DND-41 (cell line): ENCODE results near the gene OGDH.

Experiments
- ATAC-seq: fragments of 200-7000 bp; cut with Tn5 transposase; 3 replicates; pipeline ENCODE4 v1.9.1; 2021; ENCODE audit warnings: low read depth; ENCODE audit not compliant: insufficient read depth
- DNase-seq: peaks from one replicate; pipeline ENCODE4 v3.0.0-alpha.2; 2020
- H2AFZ ChIP-seq: 2 replicates; pipeline ENCODE4 v1.6.0; 2012; ENCODE audit warnings: low read depth, low read length
- H3K27ac ChIP-seq: 2 replicates; pipeline ENCODE4 v1.5.1; 2012; ENCODE audit warnings: low read length, inconsistent platforms
- H3K27me3 ChIP-seq: fragments of 200-600 bp; sonication (generic); 2 replicates; pipeline ENCODE4 v1.6.0; 2012; ENCODE audit warnings: low read length, mild to moderate bottlenecking, inconsistent platforms; ENCODE audit not compliant: insufficient read depth, poor library complexity
- H3K36me3 ChIP-seq: 2 replicates; pipeline ENCODE4 v1.5.1; 2012; ENCODE audit warnings: low read length, inconsistent platforms; ENCODE audit not compliant: insufficient read depth
- H3K4me1 ChIP-seq: 2 replicates; pipeline ENCODE4 v1.5.1; 2012; ENCODE audit warnings: mild to moderate bottlenecking, low read length; ENCODE audit not compliant: insufficient read depth
- H3K4me2 ChIP-seq: 2 replicates; pipeline ENCODE4 v1.6.0; 2012; ENCODE audit warnings: mild to moderate bottlenecking, moderate library complexity, low read length, inconsistent platforms; ENCODE audit not compliant: insufficient read depth
- H3K4me3 ChIP-seq, 2 experiments: fragments of 200-600 bp in 1 of 2; shearing (Covaris generic) in 1 of 2; 2 replicates each; pipeline ENCODE4 v1.5.1; 2012 to 2016; ENCODE audit warnings: inconsistent platforms in 2 of 2, low read length in 2 of 2, mild to moderate bottlenecking in 2 of 2, low read depth in 1 of 2, moderate library complexity in 1 of 2
- H3K79me2 ChIP-seq: 2 replicates; pipeline ENCODE4 v1.6.0; 2012; ENCODE audit warnings: low read length, inconsistent platforms; ENCODE audit not compliant: insufficient read depth
- H3K9ac ChIP-seq: 2 replicates; pipeline ENCODE4 v1.6.0; 2012; ENCODE audit warnings: low read depth, mild to moderate bottlenecking, inconsistent platforms, low read length, moderate library complexity
- H3K9me3 ChIP-seq: 2 replicates; pipeline ENCODE4 v1.5.1; 2012; ENCODE audit warnings: low read length, moderate library complexity, mild to moderate bottlenecking, inconsistent platforms; ENCODE audit not compliant: insufficient read depth, severe bottlenecking
- H4K20me1 ChIP-seq: 2 replicates; pipeline ENCODE4 v1.6.0; 2012; ENCODE audit warnings: low read length; ENCODE audit not compliant: insufficient read depth
- EZH2 ChIP-seq: IDR thresholded peaks from 3 replicates; pipeline ENCODE4 v1.6.1; 2012; ENCODE audit warnings: borderline replicate concordance, low read depth, mild to moderate bottlenecking, moderate library complexity, low read length, inconsistent platforms; ENCODE audit not compliant: severe bottlenecking
- TF ChIP-seq, protein P1 (sequence below): IDR thresholded peaks from 2 replicates; pipeline ENCODE4 v1.5.1; 2012; ENCODE audit warnings: borderline replicate concordance, low read length, moderate library complexity, mild to moderate bottlenecking; ENCODE audit not compliant: poor library complexity, severe bottlenecking; ENCODE audit errors: extremely low read depth

The OGDH gene

DNA sequence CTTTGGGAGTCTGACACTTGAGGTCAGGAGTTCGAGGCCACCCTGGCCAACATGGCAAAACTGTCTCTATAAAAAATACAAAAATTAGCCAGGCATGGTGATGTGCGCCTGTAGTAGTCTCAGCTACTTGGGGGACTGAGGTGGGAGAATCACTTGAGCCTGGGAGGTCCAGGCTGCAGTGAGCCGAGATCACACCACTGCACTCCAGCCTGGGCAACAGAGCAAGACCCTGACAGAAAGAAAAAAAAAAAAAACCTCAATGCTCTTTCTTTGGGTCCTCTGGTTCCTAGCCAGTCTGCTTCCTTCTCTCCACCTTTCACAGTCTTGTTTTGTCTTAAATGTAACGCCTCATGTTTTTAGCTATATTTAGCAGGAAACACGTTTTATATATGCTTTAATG lies 9.4 kb downstream of the OGDH start:
- H3K4me2 ChIP-seq: no peak overlapping the region
- no peak for TF ChIP-seq EZH2
- TF ChIP-seq, protein P1, sequence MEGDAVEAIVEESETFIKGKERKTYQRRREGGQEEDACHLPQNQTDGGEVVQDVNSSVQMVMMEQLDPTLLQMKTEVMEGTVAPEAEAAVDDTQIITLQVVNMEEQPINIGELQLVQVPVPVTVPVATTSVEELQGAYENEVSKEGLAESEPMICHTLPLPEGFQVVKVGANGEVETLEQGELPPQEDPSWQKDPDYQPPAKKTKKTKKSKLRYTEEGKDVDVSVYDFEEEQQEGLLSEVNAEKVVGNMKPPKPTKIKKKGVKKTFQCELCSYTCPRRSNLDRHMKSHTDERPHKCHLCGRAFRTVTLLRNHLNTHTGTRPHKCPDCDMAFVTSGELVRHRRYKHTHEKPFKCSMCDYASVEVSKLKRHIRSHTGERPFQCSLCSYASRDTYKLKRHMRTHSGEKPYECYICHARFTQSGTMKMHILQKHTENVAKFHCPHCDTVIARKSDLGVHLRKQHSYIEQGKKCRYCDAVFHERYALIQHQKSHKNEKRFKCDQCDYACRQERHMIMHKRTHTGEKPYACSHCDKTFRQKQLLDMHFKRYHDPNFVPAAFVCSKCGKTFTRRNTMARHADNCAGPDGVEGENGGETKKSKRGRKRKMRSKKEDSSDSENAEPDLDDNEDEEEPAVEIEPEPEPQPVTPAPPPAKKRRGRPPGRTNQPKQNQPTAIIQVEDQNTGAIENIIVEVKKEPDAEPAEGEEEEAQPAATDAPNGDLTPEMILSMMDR: no peak
- H3K27ac ChIP-seq: no peak overlapping the region
- H3K27me3 ChIP-seq: no peaks in the 10 kb centered on the region
- H2AFZ ChIP-seq: no peak overlapping the region
- H3K36me3 ChIP-seq: peaks cover 8% of the 10 kb centered on the region; the same call in 1 of the 2 replicates
- H3K4me3 ChIP-seq: no peak overlapping the region
- DNase-seq (no peak), ATAC-seq (no peak)
- H3K4me1 ChIP-seq: 0 out of 2 replicates have a peak, but pooled peaks cover 2% of the 10 kb centered on the region
- peaks cover 50% of the 10 kb centered on the region for H4K20me1 ChIP-seq
- H3K79me2 ChIP-seq: peaks cover 94% of the 10 kb centered on the region
- H3K9me3 ChIP-seq: no peaks in the 10 kb centered on the region
- H3K9ac ChIP-seq: no peak overlapping the region

- no peak overlapping the region for H3K27ac ChIP-seq
- 0 out of 2 replicates have a peak, but pooled peaks cover 2% of the 10 kb centered on the region for H3K4me1 ChIP-seq
- H4K20me1 ChIP-seq: peaks cover 55% of the 10 kb centered on the region
- no peak overlapping the region for H2AFZ ChIP-seq
- peaks cover 94% of the 10 kb centered on the region for H3K79me2 ChIP-seq
- H3K4me3 ChIP-seq: no peak overlapping the region
- no peak overlapping the region for H3K9ac ChIP-seq
- H3K36me3 ChIP-seq: peaks cover 8% of the 10 kb centered on the region; the same call in 1 of the 2 replicates
- DNase-seq (no peak), ATAC-seq (no peak)
- no peak overlapping the region for H3K4me2 ChIP-seq
- no peaks in the 10 kb centered on the region for H3K27me3 ChIP-seq
- TF ChIP-seq, protein P1: no peak
- no peak for TF ChIP-seq EZH2
- no peaks in the 10 kb centered on the region for H3K9me3 ChIP-seq
Measured at GRCh38 chr7:44616545-44616944, 10.1 kb downstream of the OGDH start.

- peaks cover 59% of the 10 kb centered on the region for H4K20me1 ChIP-seq
- 0 out of 2 replicates have a peak, but pooled peaks cover 2% of the 10 kb centered on the region for H3K4me1 ChIP-seq
- no peak overlapping the region for H3K27ac ChIP-seq
- no peak for TF ChIP-seq EZH2
- TF ChIP-seq, protein P1: no peak
- H3K27me3 ChIP-seq: no peaks in the 10 kb centered on the region
- no peak for ATAC-seq
- H3K79me2 ChIP-seq: peaks cover 95% of the 10 kb centered on the region
- no peak overlapping the region for H3K9ac ChIP-seq
- no peaks in the 10 kb centered on the region for H3K9me3 ChIP-seq
- no peak overlapping the region for H2AFZ ChIP-seq
- H3K4me2 ChIP-seq: no peak overlapping the region
- H3K4me3 ChIP-seq: no peak overlapping the region
- no peak for DNase-seq
- peaks cover 8% of the 10 kb centered on the region; the same call in 1 of the 2 replicates for H3K36me3 ChIP-seq
Measured at GRCh38 chr7:44617225-44617890, 10.9 kb downstream of the OGDH start.

- peaks cover 64% of the 10 kb centered on the region for H4K20me1 ChIP-seq
- DNase-seq: no peak
- no peak overlapping the region for H3K9ac ChIP-seq
- H3K27me3 ChIP-seq: no peaks in the 10 kb centered on the region
- H3K36me3 ChIP-seq: peaks cover 8% of the 10 kb centered on the region; the same call in 1 of the 2 replicates
- H3K79me2 ChIP-seq: peaks cover 96% of the 10 kb centered on the region
- TF ChIP-seq, protein P1: no peak
- no peak for TF ChIP-seq EZH2
- H3K4me1 ChIP-seq: 0 out of 2 replicates have a peak, but pooled peaks cover 2% of the 10 kb centered on the region
- no peak overlapping the region for H2AFZ ChIP-seq
- no peak overlapping the region for H3K4me3 ChIP-seq
- no peak for ATAC-seq
- H3K4me2 ChIP-seq: no peak overlapping the region
- H3K27ac ChIP-seq: no peak overlapping the region
- H3K9me3 ChIP-seq: no peaks in the 10 kb centered on the region
Measured at GRCh38 chr7:44618045-44618444, 11.6 kb downstream of the OGDH start.
